Nephron (organoid): ENCODE data around the gene MGAT4A.

Source experiments
- H3K27ac Mint-ChIP-seq, 3 experiments: 2 replicates each; pipeline ENCODE4 v1.8.0; 2020; ENCODE audit warnings: mixed read lengths in 3 of 3, mild to moderate bottlenecking in 2 of 3, moderate library complexity in 1 of 3
- H3K27me3 Mint-ChIP-seq: 2 replicates; pipeline ENCODE4 v1.8.0; 2021; ENCODE audit warnings: low read depth, mild to moderate bottlenecking, moderate library complexity, mixed read lengths
- H3K36me3 Mint-ChIP-seq: 2 replicates; pipeline ENCODE4 v1.8.0; 2020; ENCODE audit warnings: low read depth, mixed read lengths
- H3K4me1 Mint-ChIP-seq: 2 replicates; pipeline ENCODE4 v1.8.0; 2020; ENCODE audit warnings: mixed read lengths
- H3K4me3 Mint-ChIP-seq, 3 experiments: 2 replicates each; pipeline ENCODE4 v1.8.0; 2020; ENCODE audit warnings: mild to moderate bottlenecking in 3 of 3, mixed read lengths in 3 of 3, moderate library complexity in 2 of 3
- H3K9me3 Mint-ChIP-seq: 2 replicates; pipeline ENCODE4 v1.8.0; 2020; ENCODE audit warnings: mixed read lengths
- CTCF ChIP-seq, 3 experiments: fragments of 200-600 bp; sonication (generic); IDR thresholded peaks; one replicate each; pipeline ENCODE4 v1.5.0; 2021; ENCODE audit warnings: antibody characterized with exemption in 3 of 3; ENCODE audit not compliant: unreplicated experiment in 3 of 3

MGAT4A gene

GRCh38 chr2:98764499-98764898 lies 33.6 kb upstream of the MGAT4A start:
- no peaks in the 10 kb centered on the region for H3K27me3 Mint-ChIP-seq
- H3K36me3 Mint-ChIP-seq = no peaks in the 10 kb centered on the region
- H3K4me1 Mint-ChIP-seq = peaks cover 10% of the 10 kb centered on the region
- no peak for TF ChIP-seq CTCF (IDR thresholded peaks at IDR 0.05; ENCODE audit: unreplicated experiment in 3 of 3)
- no peak overlapping the region for H3K4me3 Mint-ChIP-seq
- H3K9me3 Mint-ChIP-seq = no peaks in the 10 kb centered on the region
- H3K27ac Mint-ChIP-seq = no peak overlapping the region

DNA sequence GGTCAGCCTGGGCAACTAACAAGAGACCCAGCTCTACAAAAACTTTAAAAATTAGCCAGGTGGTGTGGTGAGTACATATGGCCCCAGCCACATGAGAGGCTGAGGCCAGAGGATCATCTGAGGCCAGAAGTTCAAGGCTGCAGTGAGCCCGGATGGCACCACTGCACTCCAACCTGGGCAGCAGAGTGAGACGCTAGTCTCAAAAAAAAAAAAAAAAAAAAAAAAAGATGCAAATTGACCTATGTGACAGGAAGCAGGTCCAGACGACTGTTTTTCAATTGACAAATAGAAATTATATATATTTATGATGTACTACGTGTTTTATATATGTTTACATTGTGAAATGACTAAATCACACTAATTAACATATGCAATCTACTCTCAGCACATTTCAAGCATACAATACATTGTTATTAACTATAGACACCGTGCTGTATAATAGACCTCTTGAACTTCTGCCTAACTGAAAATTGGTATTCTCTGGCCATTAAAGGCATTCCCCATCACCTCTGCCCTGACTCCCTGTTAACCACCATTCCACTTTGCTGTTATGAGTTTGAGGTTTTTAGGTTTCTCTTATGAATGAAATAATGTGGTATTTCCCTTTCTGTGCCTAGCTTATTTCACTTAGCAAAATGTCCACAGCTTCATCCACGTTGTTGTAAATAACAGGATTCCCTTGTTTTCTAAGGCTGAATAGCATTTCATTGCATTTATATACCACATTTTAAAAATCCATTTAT lies 32.4 kb upstream of the MGAT4A start:
- no peaks in the 10 kb centered on the region for H3K9me3 Mint-ChIP-seq
- H3K4me1 Mint-ChIP-seq = peaks cover 2% of the 10 kb centered on the region
- H3K4me3 Mint-ChIP-seq = no peak overlapping the region
- H3K36me3 Mint-ChIP-seq = no peaks in the 10 kb centered on the region
- no peaks in the 10 kb centered on the region for H3K27me3 Mint-ChIP-seq
- no peak overlapping the region for H3K27ac Mint-ChIP-seq
- no peak for TF ChIP-seq CTCF (IDR thresholded peaks at IDR 0.05; ENCODE audit: unreplicated experiment in 3 of 3)

GRCh38 chr2:98761909-98762308 lies 31.0 kb upstream of the MGAT4A start:
- TF ChIP-seq CTCF (IDR thresholded peaks at IDR 0.05; ENCODE audit: unreplicated experiment in 3 of 3) = no peak
- Mint-ChIP-seq H3K36me3 (no peaks in the 10 kb centered on the region), H3K27me3 (no peaks in the 10 kb centered on the region), H3K4me1 (peaks cover 8% of the 10 kb centered on the region), H3K27ac (no peak overlapping the region), H3K4me3 (no peak overlapping the region), H3K9me3 (no peaks in the 10 kb centered on the region)

GRCh38 chr2:98761267-98761781 lies 30.4 kb upstream of the MGAT4A start:
- no peak for TF ChIP-seq CTCF (IDR thresholded peaks at IDR 0.05; ENCODE audit: unreplicated experiment in 3 of 3)
- Mint-ChIP-seq H3K4me3 (no peak overlapping the region), H3K9me3 (no peaks in the 10 kb centered on the region), H3K27ac (no peak overlapping the region), H3K36me3 (no peaks in the 10 kb centered on the region), H3K4me1 (peaks cover 8% of the 10 kb centered on the region), H3K27me3 (no peaks in the 10 kb centered on the region)

GRCh38 chr2:98759827-98760625 lies 29.1 kb upstream of the MGAT4A start:
- Mint-ChIP-seq H3K27ac (no peak overlapping the region), H3K4me3 (no peak overlapping the region), H3K27me3 (no peaks in the 10 kb centered on the region), H3K9me3 (no peaks in the 10 kb centered on the region), H3K4me1 (peaks cover 8% of the 10 kb centered on the region), H3K36me3 (no peaks in the 10 kb centered on the region)
- no peak for TF ChIP-seq CTCF (IDR thresholded peaks at IDR 0.05; ENCODE audit: unreplicated experiment in 3 of 3)
